Measurements from ENCODE around the gene EFNA2.

Gene EFNA2

GRCh38 chr19:1285737-1286360 lies at the start of gene EFNA2:
EFNA2 (plus strand) TSS chr19:1285873; CDS start chr19:1286169, 296 bp downstream.
- no peak for TF ChIP-seq CTCF (IDR thresholded peaks at IDR 0.05; ENCODE audit: insufficient read depth, low read depth, low read length, missing control alignments)
- H3K4me3 ChIP-seq (ENCODE audit: low read depth, low read length): no peak within 1 kb of the TSS
- DNase-seq (ENCODE audit: low read depth): no peak

DNA sequence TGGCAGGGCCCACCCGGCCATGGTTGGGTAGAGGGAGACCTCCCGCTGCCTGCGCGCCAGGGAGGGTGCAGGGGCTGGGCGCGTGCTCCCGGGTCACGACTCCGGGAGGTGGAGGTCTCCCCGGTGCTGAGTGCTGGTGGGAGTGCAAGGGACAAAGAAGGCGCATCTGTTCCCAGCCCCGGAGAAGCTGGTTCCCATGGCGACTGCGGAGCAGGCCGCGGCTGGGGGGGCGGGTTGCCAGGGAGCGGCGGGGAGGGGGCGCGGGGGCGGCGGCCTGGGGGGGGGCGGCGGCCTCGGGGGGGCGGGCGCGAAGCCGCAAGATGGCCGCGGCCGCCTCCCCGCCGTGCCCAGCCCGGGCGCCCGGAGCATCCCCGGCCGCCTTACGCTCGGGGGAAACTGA lies 49.1 kb upstream of the EFNA2 start:
- H3K4me3 ChIP-seq (ENCODE audit: low read depth, low read length): no peak overlapping the region
- TF ChIP-seq CTCF (IDR thresholded peaks at IDR 0.05; ENCODE audit: insufficient read depth, low read depth, low read length, missing control alignments): no peak
- no peak for DNase-seq (ENCODE audit: low read depth)

DNA sequence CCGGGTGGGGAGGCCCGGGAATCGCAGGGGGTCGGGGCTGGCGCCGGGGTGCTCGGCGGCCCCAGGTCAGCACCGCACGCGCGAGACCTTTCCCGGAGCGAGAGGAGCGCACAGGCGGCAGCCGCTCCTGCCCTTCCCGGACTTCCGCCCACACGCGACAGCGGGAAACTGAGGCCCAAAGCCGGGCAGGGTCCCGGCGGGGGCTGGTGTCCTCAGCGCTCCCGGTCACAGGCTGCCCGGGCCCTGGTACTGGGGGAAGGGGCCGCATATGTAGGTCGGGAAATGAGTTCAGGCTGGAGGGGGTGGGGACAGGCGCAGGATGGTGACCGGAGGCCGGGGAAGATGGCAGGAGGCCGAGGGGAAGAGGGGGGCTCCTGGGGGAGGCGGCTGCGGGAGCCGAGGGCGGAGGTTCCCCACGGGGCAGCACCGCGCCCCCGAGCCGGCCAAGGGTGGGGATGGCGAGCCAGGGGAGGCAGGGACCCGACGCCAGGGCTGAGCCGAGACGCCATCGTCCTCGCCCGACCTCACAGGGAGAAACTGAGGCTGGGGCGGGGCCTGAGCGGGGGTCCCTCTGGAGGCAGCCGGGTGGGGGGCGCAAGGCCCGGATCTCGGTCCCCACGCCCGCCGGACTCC lies 48.5 kb upstream of the EFNA2 start:
- no peak for DNase-seq (ENCODE audit: low read depth)
- peak overlapping the region; percentile 35 for H3K4me3 ChIP-seq (ENCODE audit: low read depth, low read length)
- TF ChIP-seq CTCF (IDR thresholded peaks at IDR 0.05; ENCODE audit: insufficient read depth, low read depth, low read length, missing control alignments): no peak

GRCh38 chr19:1237754-1238368 lies 47.8 kb upstream of the EFNA2 start, which contains the start of gene CBARP:
CBARP (minus strand) TSS chr19:1238005; CDS start chr19:1236100, 1,905 bp downstream.
- peak within 1 kb of the TSS; percentile 35 for H3K4me3 ChIP-seq (ENCODE audit: low read depth, low read length)
- DNase-seq (ENCODE audit: low read depth): no peak
- no peak for TF ChIP-seq CTCF (IDR thresholded peaks at IDR 0.05; ENCODE audit: insufficient read depth, low read depth, low read length, missing control alignments)

- TF ChIP-seq CTCF (IDR thresholded peaks at IDR 0.05; ENCODE audit: insufficient read depth, low read depth, low read length, missing control alignments): no peak
- H3K4me3 ChIP-seq (ENCODE audit: low read depth, low read length): no peak overlapping the region; the same call in 1 of the 2 replicates
- no peak for DNase-seq (ENCODE audit: low read depth)
Measured at GRCh38 chr19:1238369-1239303, 47.0 kb upstream of the EFNA2 start.

DNA sequence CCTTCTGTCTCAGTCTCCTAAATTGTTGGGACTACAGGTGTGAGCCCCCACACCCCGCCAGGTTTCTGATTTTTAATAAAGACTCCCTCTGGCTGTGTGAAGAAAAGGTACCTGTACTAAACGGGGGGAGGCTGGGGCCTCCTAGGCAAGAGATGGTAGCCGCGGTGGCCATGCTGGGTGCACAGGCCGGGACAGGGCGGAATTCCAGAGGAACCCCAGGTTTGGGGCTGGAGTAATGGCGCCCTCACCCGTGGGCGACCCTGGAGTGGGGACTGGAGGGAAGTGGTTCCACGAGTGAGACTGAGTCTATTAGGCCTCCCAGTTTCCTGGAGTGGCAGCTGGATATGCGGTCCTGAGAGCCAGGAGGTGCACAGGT lies 46.3 kb upstream of the EFNA2 start:
- H3K4me3 ChIP-seq (ENCODE audit: low read depth, low read length): no peak overlapping the region
- no peak for DNase-seq (ENCODE audit: low read depth)
- TF ChIP-seq CTCF (IDR thresholded peaks at IDR 0.05; ENCODE audit: insufficient read depth, low read depth, low read length, missing control alignments): no peak
